ELR (cell line): Measurements from ENCODE around the gene KIF16B.

Experiments used
- DNase-seq: peaks from one replicate; pipeline ENCODE4 v3.0.0-alpha.2; 2015; ENCODE audit warnings: low read depth

The KIF16B gene

GRCh38 chr20:16352751-16353416 is 220.4 kb downstream of the KIF16B start:
- DNase-seq, result no peak

GRCh38 chr20:16352321-16352720 is 220.9 kb downstream of the KIF16B start:
- no peak for DNase-seq

GRCh38 chr20:16351415-16351814 is 221.8 kb downstream of the KIF16B start:
- DNase-seq, result no peak

- DNase-seq, result peak; percentile 77
These were observed 222.8 kb downstream of the KIF16B start for GRCh38 chr20:16350465-16350864.

GRCh38 chr20:16349523-16350260 is 223.6 kb downstream of the KIF16B start:
- peak; percentile 32 for DNase-seq

GRCh38 chr20:16346956-16347355 is 226.3 kb downstream of the KIF16B start:
- DNase-seq, result no peak

- no peak for DNase-seq
These were observed 235.5 kb downstream of the KIF16B start for GRCh38 chr20:16337707-16338106.

- DNase-seq, result no peak
These were observed 245.6 kb downstream of the KIF16B start for GRCh38 chr20:16327606-16328005.

GRCh38 chr20:16321291-16321690 is 252.0 kb downstream of the KIF16B start:
- DNase-seq, result no peak

- no peak for DNase-seq
These were observed 255.5 kb downstream of the KIF16B start for GRCh38 chr20:16317445-16318362.

- DNase-seq, result no peak
These were observed 256.7 kb downstream of the KIF16B start for GRCh38 chr20:16316513-16316912.

GRCh38 chr20:16314748-16315159 is 258.5 kb downstream of the KIF16B start:
- DNase-seq, result no peak

- DNase-seq, result no peak
These were observed 258.9 kb downstream of the KIF16B start for GRCh38 chr20:16314320-16314719.

- DNase-seq, result no peak
These were observed 259.3 kb downstream of the KIF16B start for GRCh38 chr20:16313917-16314316.

- no peak for DNase-seq
These were observed 260.2 kb downstream of the KIF16B start for GRCh38 chr20:16312998-16313397.

- no peak for DNase-seq
These were observed 261.5 kb downstream of the KIF16B start for GRCh38 chr20:16311756-16312155.

- DNase-seq, result no peak
These were observed 264.5 kb downstream of the KIF16B start for GRCh38 chr20:16308754-16309153.

GRCh38 chr20:16302818-16303217 is 270.4 kb downstream of the KIF16B start:
- DNase-seq, result no peak

- no peak for DNase-seq
These were observed 271.3 kb downstream of the KIF16B start for GRCh38 chr20:16301986-16302385.

- DNase-seq, result no peak
These were observed 273.4 kb downstream of the KIF16B start for GRCh38 chr20:16299897-16300296.

GRCh38 chr20:16296931-16297330 is 276.3 kb downstream of the KIF16B start:
- no peak for DNase-seq

- no peak for DNase-seq
These were observed 277.7 kb downstream of the KIF16B start for GRCh38 chr20:16295534-16295933.

GRCh38 chr20:16293590-16293989 is 279.7 kb downstream of the KIF16B start:
- no peak for DNase-seq
